PC-3 (cell line): Measurements from ENCODE around the gene GNA15.

Source experiments
- CTCF ChIP-seq: fragments of 300-600 bp; sonication (generic); conservative IDR thresholded peaks from 2 replicates; pipeline ENCODE4 v1.5.1; 2017; ENCODE audit warnings: antibody characterized with exemption, low read depth, mild to moderate bottlenecking, low read length
- EZH2phosphoT487 ChIP-seq: fragments of 300-600 bp; sonication (generic); IDR thresholded peaks from 2 replicates; pipeline ENCODE4 v1.6.1; 2018; ENCODE audit warnings: mild to moderate bottlenecking, antibody characterized with exemption, low read length, borderline replicate concordance

- TF ChIP-seq CTCF = no peak
- TF ChIP-seq EZH2phosphoT487 = no peak
Measured at GRCh38 chr19:3098515-3099346, 37.1 kb upstream of the GNA15 start.
